ENCODE data around the gene PREX1. TPM values are rescaled to one million over a fixed set of nuclear protein-coding genes. Genes with fewer than 3 reads are reported as not detected.

The PREX1 gene
- total RNA-seq, 1 donor from 2014 or later, result 235 TPM

GRCh38 chr20:48825566-48825920 is 2.3 kb downstream of the PREX1 start:
- no peak for DNase-seq

GRCh38 chr20:48824830-48825565 is 2.8 kb downstream of the PREX1 start:
- Mint-ChIP-seq H3K27ac (ENCODE audit: unreplicated experiment) (peak overlapping the region; percentile 91), H3K27me3 (ENCODE audit: unreplicated experiment) (peaks cover 12% of the 10 kb centered on the region), H3K4me3 (ENCODE audit: unreplicated experiment) (peak overlapping the region; percentile 95), H3K36me3 (ENCODE audit: unreplicated experiment) (no peaks in the 10 kb centered on the region), H3K4me1 (ENCODE audit: low read depth, unreplicated experiment) (peaks cover 27% of the 10 kb centered on the region), H3K9me3 (ENCODE audit: unreplicated experiment) (peaks cover 21% of the 10 kb centered on the region)
- no peak for TF ChIP-seq CTCF (IDR thresholded peaks at IDR 0.05; ENCODE audit: partially characterized antibody, unreplicated experiment)
- DNase-seq, result no peak

More at GRCh38 chr20:48825566-48825920, 2.3 kb downstream of the PREX1 start:
- Mint-ChIP-seq H3K36me3 (ENCODE audit: unreplicated experiment) (peaks cover 3% of the 10 kb centered on the region), H3K27me3 (ENCODE audit: unreplicated experiment) (peaks cover 12% of the 10 kb centered on the region), H3K27ac (ENCODE audit: unreplicated experiment) (peak overlapping the region; percentile 91), H3K4me1 (ENCODE audit: low read depth, unreplicated experiment) (peaks cover 21% of the 10 kb centered on the region), H3K9me3 (ENCODE audit: unreplicated experiment) (peaks cover 21% of the 10 kb centered on the region), H3K4me3 (ENCODE audit: unreplicated experiment) (peak overlapping the region; percentile 95)
- no peak for TF ChIP-seq CTCF (IDR thresholded peaks at IDR 0.05; ENCODE audit: partially characterized antibody, unreplicated experiment)

GRCh38 chr20:48823960-48824498 is 3.8 kb downstream of the PREX1 start:
- H3K27me3 Mint-ChIP-seq (ENCODE audit: unreplicated experiment), result peaks cover 11% of the 10 kb centered on the region

GRCh38 chr20:48823476-48823875 is 4.3 kb downstream of the PREX1 start:
- TF ChIP-seq CTCF (IDR thresholded peaks at IDR 0.05; ENCODE audit: partially characterized antibody, unreplicated experiment), result no peak
- peaks cover 14% of the 10 kb centered on the region for H3K9me3 Mint-ChIP-seq (ENCODE audit: unreplicated experiment)
- peaks cover 5% of the 10 kb centered on the region for H3K27me3 Mint-ChIP-seq (ENCODE audit: unreplicated experiment)
- H3K27ac Mint-ChIP-seq (ENCODE audit: unreplicated experiment), result peak overlapping the region; percentile 38
- H3K36me3 Mint-ChIP-seq (ENCODE audit: unreplicated experiment), result no peaks in the 10 kb centered on the region
- peak overlapping the region; percentile 95 for H3K4me3 Mint-ChIP-seq (ENCODE audit: unreplicated experiment)
- no peak for DNase-seq
- peaks cover 37% of the 10 kb centered on the region for H3K4me1 Mint-ChIP-seq (ENCODE audit: low read depth, unreplicated experiment)

More at GRCh38 chr20:48823960-48824498, 3.8 kb downstream of the PREX1 start:
- Mint-ChIP-seq H3K9me3 (ENCODE audit: unreplicated experiment) (peaks cover 18% of the 10 kb centered on the region), H3K4me3 (ENCODE audit: unreplicated experiment) (peak overlapping the region; percentile 95), H3K36me3 (ENCODE audit: unreplicated experiment) (no peaks in the 10 kb centered on the region), H3K4me1 (ENCODE audit: low read depth, unreplicated experiment) (peaks cover 32% of the 10 kb centered on the region), H3K27ac (ENCODE audit: unreplicated experiment) (no peak overlapping the region)
- no peak for TF ChIP-seq CTCF (IDR thresholded peaks at IDR 0.05; ENCODE audit: partially characterized antibody, unreplicated experiment)
- DNase-seq, result no peak

- peaks cover 5% of the 10 kb centered on the region for H3K27me3 Mint-ChIP-seq (ENCODE audit: unreplicated experiment)
- peak overlapping the region; percentile 49 for H3K4me3 Mint-ChIP-seq (ENCODE audit: unreplicated experiment)
These were observed 4.9 kb downstream of the PREX1 start for GRCh38 chr20:48822879-48823385.

More at GRCh38 chr20:48822879-48823385, 4.9 kb downstream of the PREX1 start:
- Mint-ChIP-seq H3K27ac (ENCODE audit: unreplicated experiment) (peak overlapping the region; percentile 38), H3K4me1 (ENCODE audit: low read depth, unreplicated experiment) (peaks cover 40% of the 10 kb centered on the region), H3K9me3 (ENCODE audit: unreplicated experiment) (peaks cover 14% of the 10 kb centered on the region), H3K36me3 (ENCODE audit: unreplicated experiment) (no peaks in the 10 kb centered on the region)
- no peak for TF ChIP-seq CTCF (IDR thresholded peaks at IDR 0.05; ENCODE audit: partially characterized antibody, unreplicated experiment)
- DNase-seq, result no peak
